Stimulated activated CD4-positive, alpha-beta T cell treated with anti-CD3 and anti-CD28 coated beads, Interleukin-12 subunit alpha, Interleukin-12 subunit beta, amount 100 ng/mL, for 4 hours (primary cell): ENCODE results near the gene TSPAN12.
"Not testable (repeated sequence)": the region's sequence is repeated elsewhere in the genome, so short reads cannot be mapped to it uniquely, and the experiment has no call there.

Source experiments
- DNase-seq: peaks from one replicate; pipeline ENCODE4 v3.0.0-alpha.2; 2020

TSPAN12 gene

DNA sequence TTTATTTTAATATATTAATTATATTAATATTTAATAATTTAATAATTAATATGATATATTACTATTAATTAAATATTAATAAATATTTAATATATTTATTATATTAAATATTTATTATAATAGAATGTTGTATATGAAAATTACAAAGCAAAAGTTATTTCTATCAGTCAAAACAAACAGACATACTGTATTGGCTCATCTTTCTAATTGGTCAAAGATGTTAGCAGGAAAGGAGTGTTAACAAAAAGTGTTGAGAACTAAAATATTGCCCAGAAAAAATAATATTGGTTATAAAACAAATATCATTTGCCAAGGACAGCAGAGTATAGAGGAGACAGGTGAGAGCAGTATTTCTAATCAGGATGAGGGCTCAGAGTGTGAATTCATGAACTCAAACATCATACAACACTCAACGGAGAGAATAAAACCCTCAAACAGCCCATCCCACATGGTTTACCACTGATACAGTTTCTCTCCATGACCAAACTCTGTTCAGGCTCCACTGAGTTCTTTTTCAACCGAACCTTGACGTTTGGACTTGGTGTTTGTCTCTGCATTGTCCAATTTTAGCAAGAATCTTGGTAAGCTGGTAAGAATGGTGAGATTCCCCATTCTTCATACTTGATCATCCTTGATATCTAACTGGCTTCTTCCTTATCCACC, 58.0 kb downstream of the TSPAN12 start:
- DNase-seq = no peak

- DNase-seq = no peak
Measured at GRCh38 chr7:120799147-120799546, 58.8 kb downstream of the TSPAN12 start.

DNA sequence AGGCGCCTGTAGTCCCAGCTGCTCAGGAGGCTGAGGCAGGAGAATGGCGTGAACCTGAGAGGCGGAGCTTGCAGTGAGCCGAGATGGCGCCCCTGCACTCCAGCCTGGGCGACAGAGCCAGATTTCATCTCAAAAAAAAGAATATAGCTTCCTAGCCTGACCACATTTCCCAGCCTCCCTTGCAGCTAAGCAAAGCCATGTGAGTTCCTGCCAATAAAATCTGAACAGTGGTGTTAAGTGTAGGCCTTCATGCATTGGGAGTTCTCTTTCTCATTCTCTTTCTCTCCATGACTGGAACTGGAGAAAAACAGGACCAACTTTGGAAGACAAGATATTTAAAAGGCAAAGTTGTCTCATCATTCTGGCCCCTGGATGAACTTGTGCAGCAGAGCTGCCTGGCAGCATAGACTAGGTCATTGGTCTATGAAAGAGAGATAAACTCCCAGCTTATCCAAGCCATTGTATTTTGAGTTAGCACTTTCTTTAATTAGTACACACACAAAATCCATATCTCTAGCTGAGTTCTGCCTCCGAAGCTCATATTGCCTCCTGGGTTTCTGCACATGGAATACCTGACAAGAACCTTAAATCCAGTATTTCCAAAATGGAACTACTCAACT, 60.8 kb downstream of the TSPAN12 start:
- DNase-seq = no peak

DNA sequence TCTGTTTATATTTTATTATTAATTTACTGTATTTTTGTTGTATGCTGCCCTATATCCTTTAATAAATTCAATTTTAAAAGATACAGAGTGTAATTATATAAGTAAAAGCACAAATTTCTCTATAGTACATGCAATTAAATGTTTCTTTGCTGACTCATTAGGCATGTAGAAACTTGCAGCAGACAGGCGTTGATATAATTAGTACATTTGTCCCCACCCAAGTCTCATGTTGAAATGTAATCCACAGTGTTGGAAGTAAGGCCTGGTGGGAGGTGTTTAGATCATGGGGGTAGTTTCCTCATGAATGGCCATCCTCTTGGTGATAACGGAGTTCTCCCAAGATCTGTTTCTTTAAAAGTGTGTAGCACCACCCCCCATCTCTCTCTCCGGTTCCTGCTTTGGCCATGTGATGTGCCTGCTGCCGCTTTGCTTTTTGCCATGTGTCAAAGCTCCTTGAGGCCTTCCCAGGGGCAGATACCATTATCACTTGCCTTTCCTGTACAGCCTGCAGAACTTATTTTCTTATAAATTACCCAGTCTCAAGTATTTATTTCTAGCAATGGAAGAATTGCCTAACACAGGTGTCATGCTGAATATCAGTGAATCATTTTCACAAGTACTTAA, 63.7 kb downstream of the TSPAN12 start:
- DNase-seq = no peak

GRCh38 chr7:120793213-120793936, 64.6 kb downstream of the TSPAN12 start:
- no peak for DNase-seq

DNA sequence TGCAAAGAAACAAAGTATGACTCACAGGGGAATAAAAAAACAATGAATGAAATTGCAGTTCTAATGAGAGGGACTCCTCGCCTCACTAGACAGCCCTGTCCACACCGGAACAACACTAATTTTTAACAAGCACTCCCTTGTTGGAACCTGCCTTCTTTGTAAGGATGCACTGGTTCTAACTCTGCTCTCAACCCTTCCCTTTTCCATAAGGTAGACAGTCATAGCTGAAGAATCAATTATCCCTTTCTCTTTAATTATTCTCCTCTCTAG, 65.1 kb downstream of the TSPAN12 start:
- no peak for DNase-seq

DNA sequence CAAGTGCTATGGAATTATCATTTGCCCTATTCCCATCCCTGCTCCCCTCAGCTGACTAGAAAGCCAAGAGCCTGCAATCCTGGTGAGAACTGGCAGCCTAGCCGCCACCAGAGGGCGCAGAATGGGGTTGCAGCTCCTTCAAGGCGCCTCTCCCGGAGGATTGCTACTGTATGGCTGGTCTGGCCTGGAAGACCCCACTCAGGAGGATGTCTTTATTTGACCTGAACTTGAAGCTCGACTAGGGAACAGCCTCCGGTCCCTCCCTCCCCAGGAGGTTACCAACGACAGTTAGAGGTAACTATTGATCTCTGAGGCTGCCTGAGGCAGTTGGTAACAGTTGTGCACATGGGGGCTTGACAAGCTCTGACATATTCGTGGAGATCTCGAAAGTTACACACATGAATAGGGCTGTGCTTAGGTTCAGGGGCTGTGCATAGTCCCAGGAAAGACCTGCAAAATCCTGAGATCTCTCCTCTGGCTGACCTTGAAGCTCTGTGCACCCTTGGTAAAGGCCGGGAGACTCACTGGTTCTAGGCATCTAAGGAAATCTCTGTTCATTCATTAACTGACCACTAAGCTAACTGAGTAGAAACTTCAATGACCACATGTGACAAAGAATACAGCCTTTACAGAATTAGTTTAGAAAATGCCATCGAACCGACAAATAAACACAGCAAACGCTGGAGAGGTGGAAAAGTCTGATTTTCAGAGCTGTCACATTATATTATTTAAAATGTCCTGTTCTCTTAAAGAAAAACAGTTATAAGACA, 65.7 kb downstream of the TSPAN12 start:
- peak; percentile 64 for DNase-seq

DNA sequence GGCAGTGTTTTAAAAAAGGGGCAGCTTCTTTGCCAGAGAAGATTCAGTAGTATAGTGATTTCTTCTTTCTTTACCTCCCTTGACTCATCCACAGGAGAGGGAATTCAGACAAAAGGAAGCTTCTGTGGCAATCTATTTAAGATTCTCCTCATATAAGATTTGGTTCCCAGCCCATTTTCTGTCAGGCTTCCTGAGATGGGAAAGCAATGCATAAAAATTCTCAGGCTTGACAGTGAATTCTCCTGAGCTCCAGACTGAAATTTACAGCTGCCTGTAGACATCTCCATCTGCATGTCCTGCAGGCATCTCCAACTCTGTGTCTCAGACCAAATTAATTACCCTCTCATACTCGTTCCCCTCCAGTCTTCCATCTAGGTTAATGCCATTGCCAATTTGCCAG, 72.8 kb downstream of the TSPAN12 start:
- DNase-seq = no peak

- DNase-seq = no peak
Measured at GRCh38 chr7:120783721-120784120, 74.2 kb downstream of the TSPAN12 start.

DNA sequence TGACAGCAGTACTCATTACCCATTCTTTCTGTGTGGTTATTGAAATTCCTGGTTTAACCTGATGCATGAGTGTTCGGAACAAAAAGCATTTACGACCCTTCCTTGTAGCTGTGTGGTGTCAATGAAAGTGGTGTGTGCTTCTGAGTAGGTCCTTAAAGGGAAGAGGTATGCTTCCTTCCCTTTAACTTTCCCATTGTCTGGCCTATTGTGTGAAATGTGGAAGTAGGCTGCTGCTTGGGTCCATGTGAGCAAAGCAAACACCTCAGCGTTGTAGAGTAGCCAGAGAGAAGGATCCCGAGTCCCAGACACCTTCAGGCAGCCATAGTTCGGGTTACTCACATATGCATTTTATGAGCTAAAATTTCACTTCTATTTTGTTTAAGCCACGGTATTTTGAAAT, 74.7 kb downstream of the TSPAN12 start:
- no peak for DNase-seq

DNA sequence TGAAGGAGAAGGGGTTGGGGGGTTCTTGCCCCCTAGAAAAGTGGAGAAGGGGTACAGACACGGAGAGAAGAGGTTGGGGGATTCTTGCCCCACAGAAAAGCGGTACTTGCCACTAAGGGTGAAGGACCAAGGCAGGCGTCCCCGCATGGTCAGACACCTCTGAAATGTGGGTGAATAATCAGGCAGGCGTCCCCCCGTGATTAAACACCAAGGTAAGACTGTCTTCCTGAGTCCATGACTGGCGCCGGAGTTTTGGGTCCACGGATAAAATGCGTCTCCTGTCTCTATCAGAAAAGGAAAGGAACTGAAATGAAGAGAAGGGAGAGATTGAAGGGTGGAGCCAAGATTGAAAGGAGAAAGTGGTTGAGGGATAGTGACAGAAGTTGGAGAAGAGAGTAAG, 76.0 kb downstream of the TSPAN12 start:
- not testable (repeated sequence) for DNase-seq

- no peak for DNase-seq
Measured at GRCh38 chr7:120780938-120781337, 77.0 kb downstream of the TSPAN12 start.

DNA sequence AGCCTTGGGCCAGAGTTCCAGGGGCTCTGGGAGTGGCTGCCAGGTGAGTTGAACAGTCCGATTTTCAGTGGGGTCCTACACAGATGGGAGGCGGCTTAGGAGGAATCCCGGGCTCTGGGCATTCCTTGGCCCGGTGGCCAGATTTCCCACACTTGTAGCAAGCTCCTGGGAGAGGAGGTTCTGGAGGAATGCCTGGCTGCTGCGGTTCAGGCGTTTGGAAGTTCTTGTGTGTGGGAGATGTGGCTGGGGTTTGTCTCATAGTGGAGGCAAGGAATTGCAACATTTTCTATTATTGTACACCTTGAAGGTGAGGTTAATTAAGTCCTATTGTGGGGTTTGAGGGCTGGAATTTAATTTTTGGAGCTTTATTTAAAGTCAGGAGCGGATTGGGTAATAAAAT, 77.5 kb downstream of the TSPAN12 start:
- not testable (repeated sequence) for DNase-seq

GRCh38 chr7:120779078-120779477, 78.9 kb downstream of the TSPAN12 start:
- DNase-seq = not testable (repeated sequence)

DNA sequence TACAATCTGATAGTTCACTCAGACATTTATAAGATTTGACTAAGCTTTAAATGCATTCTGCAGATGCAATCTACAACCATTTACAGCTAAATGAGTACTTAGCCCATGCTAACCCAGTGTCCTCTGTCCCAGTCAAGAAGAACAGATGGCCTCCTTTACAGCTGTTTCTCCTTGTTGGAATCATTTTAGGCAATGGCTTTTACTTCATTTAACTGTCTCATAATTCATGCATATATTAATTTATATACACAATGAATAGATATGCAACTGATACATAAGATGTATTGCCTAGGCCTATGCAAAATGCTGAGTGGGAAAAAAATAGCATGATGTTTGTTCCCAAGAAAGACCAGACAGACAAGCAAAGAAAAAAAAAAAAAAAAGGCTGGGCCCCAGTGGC, 82.2 kb downstream of the TSPAN12 start:
- DNase-seq = no peak

- DNase-seq = no peak
Measured at GRCh38 chr7:120774481-120774880, 83.5 kb downstream of the TSPAN12 start.

GRCh38 chr7:120770206-120770605, 87.7 kb downstream of the TSPAN12 start:
- no peak for DNase-seq

DNA sequence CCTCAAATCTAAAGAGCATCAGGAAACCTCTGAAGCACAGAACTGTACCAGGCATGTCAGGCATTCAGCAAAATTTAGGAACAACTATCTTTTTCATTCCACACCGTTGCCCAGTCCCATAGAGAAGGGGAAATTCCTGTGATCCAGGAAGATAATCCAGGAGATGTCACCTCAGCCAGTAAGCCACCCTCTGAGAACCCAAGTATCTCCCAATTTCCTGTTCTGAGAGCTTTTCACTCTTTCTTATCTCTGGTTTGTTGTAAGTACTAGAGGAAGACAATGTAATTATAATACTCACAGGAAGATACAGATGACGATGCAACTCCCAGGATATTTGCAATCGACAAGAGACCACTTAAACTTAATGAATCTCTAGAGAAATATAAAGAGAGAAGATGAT, 97.1 kb downstream of the TSPAN12 start:
- DNase-seq = no peak

- no peak for DNase-seq
Measured at GRCh38 chr7:120760050-120760449, 97.9 kb downstream of the TSPAN12 start.

DNA sequence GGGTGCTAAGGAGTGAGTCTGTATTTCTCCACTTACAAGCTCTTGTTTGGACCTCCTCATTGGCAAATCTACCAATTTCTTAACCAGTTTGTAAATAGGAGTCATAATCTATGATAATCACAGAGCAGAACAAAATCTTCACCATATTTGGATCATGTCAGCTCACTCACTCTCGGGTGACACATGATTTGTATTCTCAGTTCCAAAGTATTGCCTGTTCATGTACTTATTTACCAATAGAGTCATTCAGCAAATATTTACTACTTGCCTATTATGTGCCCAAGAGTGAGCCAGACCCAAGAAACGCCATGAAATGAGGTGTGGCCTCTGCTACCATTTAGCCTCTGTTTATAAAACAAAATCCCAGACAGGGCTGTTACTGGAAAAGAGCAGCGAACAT, 114.8 kb downstream of the TSPAN12 start:
- no peak for DNase-seq

GRCh38 chr7:120742372-120742771, 115.6 kb downstream of the TSPAN12 start:
- DNase-seq = no peak

DNA sequence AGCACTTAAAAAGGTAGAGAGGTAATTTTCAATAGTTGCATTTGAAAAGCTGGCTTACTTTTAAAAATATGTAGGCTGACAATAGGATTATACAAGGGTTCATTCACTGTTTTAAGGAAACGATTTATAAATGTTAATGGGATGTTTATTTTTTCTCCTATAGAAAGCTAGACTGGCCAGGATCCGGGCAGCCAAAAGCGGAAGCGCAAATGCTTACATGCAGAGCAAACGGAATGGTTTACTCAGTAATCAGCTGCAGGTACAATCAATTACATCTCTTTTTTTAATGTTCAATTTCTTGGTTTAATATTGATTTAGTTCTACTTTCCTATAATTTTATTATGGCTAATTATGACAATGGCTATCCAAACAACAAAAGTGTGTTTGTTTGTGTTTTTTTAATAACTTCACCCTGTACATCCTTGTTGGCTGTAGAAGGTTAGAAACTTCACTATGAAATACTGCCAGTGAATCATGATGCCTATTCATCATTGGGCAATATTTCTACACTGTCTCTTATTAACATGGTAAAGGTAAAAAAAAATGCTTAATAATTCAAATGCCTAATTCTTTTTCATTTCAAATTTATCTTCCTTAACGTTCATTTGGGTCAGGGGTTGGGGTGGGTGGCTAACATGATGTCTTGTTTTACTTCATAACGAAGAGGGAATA, 116.4 kb downstream of the TSPAN12 start:
- DNase-seq = no peak

DNA sequence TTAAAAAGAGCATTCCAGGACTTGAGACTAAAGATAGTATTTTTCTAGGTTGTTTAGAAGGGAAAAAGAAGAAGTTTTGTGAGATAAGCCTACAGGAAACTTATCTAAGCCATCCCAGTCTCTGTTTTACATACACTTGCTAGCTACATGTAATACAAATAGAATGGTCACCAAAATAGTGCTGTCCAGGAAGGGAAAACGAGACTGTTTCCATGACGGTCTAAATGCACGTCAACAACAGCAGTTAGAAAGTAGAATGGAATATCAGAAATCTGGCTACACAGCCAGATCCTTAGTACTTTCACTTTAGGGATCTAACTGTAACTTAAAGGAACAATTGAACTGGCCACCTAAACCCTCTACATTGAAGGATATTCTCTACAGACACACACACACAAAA, 117.6 kb downstream of the TSPAN12 start:
- DNase-seq = no peak
